ENCODE results near the gene GFOD1. TPM values are rescaled to one million over a fixed set of nuclear protein-coding genes. Genes with fewer than 3 reads are reported as not detected.

Gene GFOD1
- total and polyA plus RNA-seq, 4 donors: 2.6 to 16.8 (median 5.0) TPM

- no peaks in the 10 kb centered on the region for H3K27me3 ChIP-seq (ENCODE audit: control insufficient read depth in 4 of 4, insufficient read depth in 4 of 4, low read length in 3 of 4)
- DNase-seq (ENCODE audit: low spot score): peak; percentile 26
- 76% methylated on average over 6 of the region's 6 CpGs for WGBS
- no peak overlapping the region for H3K9ac ChIP-seq (ENCODE audit: low read depth in 1 of 2, low read length in 2 of 2)
- no peak overlapping the region for H3K4me3 ChIP-seq (ENCODE audit: low read depth in 1 of 3, low read length in 3 of 3)
- H3K4me1 ChIP-seq (ENCODE audit: control insufficient read depth in 4 of 4, insufficient read depth in 4 of 4, low read length in 3 of 4): peaks cover 15 to 27% (median 23%) of the 10 kb centered on the region in 4 donors
- peak in 1 of 2 donors; percentile 3 for TF ChIP-seq RAD21 (IDR thresholded peaks at IDR 0.05)
- TF ChIP-seq REST (IDR thresholded peaks at IDR 0.05): no peak
- no peak overlapping the region for H3K27ac ChIP-seq (ENCODE audit: low read depth in 1 of 2, low read length in 2 of 2)
- H3K36me3 ChIP-seq (ENCODE audit: control insufficient read depth in 4 of 4, insufficient read depth in 3 of 4, low read depth in 1 of 4, low read length in 3 of 4): no peaks in the 10 kb centered on the region
- H3K9me3 ChIP-seq (ENCODE audit: control insufficient read depth in 4 of 4, low read length in 3 of 4): no peaks in the 10 kb centered on the region
Measured at GRCh38 chr6:13420269-13420668, 67.1 kb downstream of the GFOD1 start.

DNA sequence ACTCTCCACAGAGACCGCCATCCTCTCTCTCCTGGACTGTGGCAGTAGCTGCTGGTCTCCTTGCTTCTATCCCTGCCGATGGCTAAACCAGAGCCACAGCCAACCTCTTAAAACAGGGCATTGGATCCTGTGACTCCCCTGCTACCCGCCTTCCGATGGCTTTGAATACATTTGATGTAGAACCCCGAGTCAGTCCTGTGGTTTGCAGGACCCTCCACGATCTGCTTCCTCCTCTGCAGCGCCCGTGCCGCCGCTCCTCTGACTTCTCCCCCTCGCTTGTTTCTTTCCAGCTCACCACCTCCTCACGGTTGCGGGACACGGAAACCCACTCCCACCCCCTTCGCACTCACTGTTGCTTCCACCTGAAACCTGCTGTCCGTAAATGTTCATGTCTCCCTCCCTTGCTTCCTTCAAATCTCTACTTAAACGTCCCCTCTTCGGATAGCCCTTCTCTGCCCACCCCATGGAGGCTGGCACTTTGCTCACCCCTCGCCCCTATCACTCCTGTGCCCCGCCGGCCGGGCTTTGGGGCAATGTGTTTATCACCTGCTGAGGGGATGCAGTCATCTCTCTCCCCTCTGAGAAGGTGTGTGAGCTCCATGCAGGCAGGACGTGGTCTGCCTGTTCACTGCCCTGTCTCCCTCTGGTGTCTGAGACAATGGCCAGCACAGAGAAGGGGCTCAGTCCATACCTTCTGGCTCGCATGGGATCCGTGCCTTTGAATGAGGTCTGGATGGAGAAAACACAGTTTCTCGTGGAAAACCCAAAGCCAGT lies 67.8 kb downstream of the GFOD1 start:
- Histone ChIP-seq H3K36me3 (ENCODE audit: control insufficient read depth in 4 of 4, insufficient read depth in 3 of 4, low read depth in 1 of 4, low read length in 3 of 4) (no peaks in the 10 kb centered on the region), H3K9me3 (ENCODE audit: control insufficient read depth in 4 of 4, low read length in 3 of 4) (no peaks in the 10 kb centered on the region), H3K27me3 (ENCODE audit: control insufficient read depth in 4 of 4, insufficient read depth in 4 of 4, low read length in 3 of 4) (no peaks in the 10 kb centered on the region), H3K4me1 (ENCODE audit: control insufficient read depth in 4 of 4, insufficient read depth in 4 of 4, low read length in 3 of 4) (peaks cover 15 to 34% (median 26%) of the 10 kb centered on the region in 4 donors), H3K4me3 (ENCODE audit: low read depth in 1 of 3, low read length in 3 of 3) (no peak overlapping the region), H3K27ac (ENCODE audit: low read depth in 1 of 2, low read length in 2 of 2) (no peak overlapping the region), H3K9ac (ENCODE audit: low read depth in 1 of 2, low read length in 2 of 2) (no peak overlapping the region)
- DNase-seq (ENCODE audit: low spot score): peak; percentile 32
- 83% methylated on average over 26 of the region's 26 CpGs for WGBS
- TF ChIP-seq FOXA1 (IDR thresholded peaks at IDR 0.05) (no peak), YY1 (IDR thresholded peaks at IDR 0.05) (no peak), REST (IDR thresholded peaks at IDR 0.05) (no peak)
- TF ChIP-seq, protein P1, sequence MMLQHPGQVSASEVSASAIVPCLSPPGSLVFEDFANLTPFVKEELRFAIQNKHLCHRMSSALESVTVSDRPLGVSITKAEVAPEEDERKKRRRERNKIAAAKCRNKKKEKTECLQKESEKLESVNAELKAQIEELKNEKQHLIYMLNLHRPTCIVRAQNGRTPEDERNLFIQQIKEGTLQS (IDR thresholded peaks at IDR 0.05): no peak

DNA sequence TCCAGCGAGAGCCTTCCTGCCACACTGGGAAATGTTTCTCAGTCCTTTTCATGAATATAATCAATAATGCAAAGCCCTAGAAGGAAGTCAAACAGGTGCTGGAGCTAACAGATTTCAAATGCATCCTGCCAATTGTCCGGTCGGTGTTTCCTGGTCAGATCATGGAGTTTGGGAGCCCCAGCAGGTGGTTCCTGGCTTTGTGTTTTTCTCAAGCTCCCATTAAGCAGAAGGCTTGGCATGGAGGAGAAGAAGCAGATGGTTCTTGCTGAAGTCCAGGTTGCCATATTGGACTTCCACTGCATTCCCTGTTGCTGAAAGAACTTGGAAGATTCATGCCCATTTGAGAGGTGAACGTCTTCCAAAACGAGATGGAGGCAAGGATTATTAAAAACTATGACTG lies 68.6 kb downstream of the GFOD1 start:
- peaks cover 18 to 42% (median 34%) of the 10 kb centered on the region in 4 donors for H3K4me1 ChIP-seq (ENCODE audit: control insufficient read depth in 4 of 4, insufficient read depth in 4 of 4, low read length in 3 of 4)
- TF ChIP-seq RXRA (IDR thresholded peaks at IDR 0.05) (no peak), RAD21 (IDR thresholded peaks at IDR 0.05) (no peak), FOXA1 (IDR thresholded peaks at IDR 0.05) (no peak), TAF1 (conservative IDR thresholded peaks at IDR 0.05) (no peak), JUND (IDR thresholded peaks at IDR 0.05) (no peak), EGR1 (IDR thresholded peaks at IDR 0.05; ENCODE audit: low read depth in 2 of 2) (no peak), GABPA (IDR thresholded peaks at IDR 0.05 in 1 of 2, conservative IDR thresholded peaks at IDR 0.05 in 1 of 2) (no peak), HNF4A (conservative IDR thresholded peaks at IDR 0.05) (no peak), NR2F2 (IDR thresholded peaks at IDR 0.05) (no peak), HNF4G (IDR thresholded peaks at IDR 0.05) (no peak), SP1 (IDR thresholded peaks at IDR 0.05) (no peak), CTCF (IDR thresholded peaks at IDR 0.05; ENCODE audit: low read depth, low read length, missing input control) (no peak)
- TF ChIP-seq, protein P2, sequence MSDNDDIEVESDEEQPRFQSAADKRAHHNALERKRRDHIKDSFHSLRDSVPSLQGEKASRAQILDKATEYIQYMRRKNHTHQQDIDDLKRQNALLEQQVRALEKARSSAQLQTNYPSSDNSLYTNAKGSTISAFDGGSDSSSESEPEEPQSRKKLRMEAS (IDR thresholded peaks at IDR 0.05): no peak
- TF ChIP-seq, protein P1 (IDR thresholded peaks at IDR 0.05): no peak

More for the DNA sequence above, 68.6 kb downstream of the GFOD1 start:
- H3K27ac ChIP-seq (ENCODE audit: low read depth in 1 of 2, low read length in 2 of 2): no peak overlapping the region
- no peaks in the 10 kb centered on the region for H3K36me3 ChIP-seq (ENCODE audit: control insufficient read depth in 4 of 4, insufficient read depth in 3 of 4, low read depth in 1 of 4, low read length in 3 of 4)
- H3K4me3 ChIP-seq (ENCODE audit: low read depth in 1 of 3, low read length in 3 of 3): no peak overlapping the region
- WGBS: 67% methylated on average over 5 of the region's 5 CpGs
- DNase-seq (ENCODE audit: low spot score): peak; percentile 21
- no peaks in the 10 kb centered on the region for H3K27me3 ChIP-seq (ENCODE audit: control insufficient read depth in 4 of 4, insufficient read depth in 4 of 4, low read length in 3 of 4)
- no peaks in the 10 kb centered on the region for H3K9me3 ChIP-seq (ENCODE audit: control insufficient read depth in 4 of 4, low read length in 3 of 4)
- no peak overlapping the region for H3K9ac ChIP-seq (ENCODE audit: low read depth in 1 of 2, low read length in 2 of 2)
